DMS153 treated with DMSO at 0.1 percent for 48 hours (cell line): ENCODE data around the gene LUZP2.

Experiments
- DNase-seq: peaks from one replicate; lab custom pipeline; 2025; ENCODE audit not compliant: unreplicated experiment; lab: John Stamatoyannopoulos, UW

Gene LUZP2

DNA sequence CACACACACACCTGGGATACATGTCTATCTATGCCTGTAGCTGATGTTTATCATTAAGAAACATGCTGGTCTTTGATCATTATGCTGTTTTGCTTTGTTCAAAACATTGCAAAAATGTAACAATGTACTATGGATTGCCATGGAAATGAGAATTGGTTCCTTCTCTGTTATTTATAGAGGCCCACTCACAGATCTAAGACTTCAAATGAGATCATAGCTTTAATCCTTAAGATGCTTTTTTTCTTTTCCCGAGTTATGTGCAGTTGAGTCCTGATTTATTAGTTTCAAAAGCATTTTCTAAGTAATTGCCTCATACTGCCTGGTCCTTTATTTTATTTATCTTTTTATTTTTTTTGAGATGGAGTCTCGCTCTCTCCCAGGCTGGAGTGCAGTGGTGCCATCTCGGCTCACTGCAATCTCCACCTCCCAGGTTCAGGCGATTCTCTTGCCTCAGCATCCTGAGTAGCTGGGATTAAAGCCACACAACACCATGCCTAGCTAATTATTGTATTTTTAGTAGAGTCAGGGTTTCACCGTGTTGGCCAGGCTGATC lies 131.4 kb downstream of the LUZP2 start:
- DNase-seq = no peak

- DNase-seq = no peak
Measured at GRCh38 chr11:24634606-24635160, 137.8 kb downstream of the LUZP2 start.

GRCh38 chr11:24635588-24636290 lies 138.9 kb downstream of the LUZP2 start:
- no peak for DNase-seq

DNA sequence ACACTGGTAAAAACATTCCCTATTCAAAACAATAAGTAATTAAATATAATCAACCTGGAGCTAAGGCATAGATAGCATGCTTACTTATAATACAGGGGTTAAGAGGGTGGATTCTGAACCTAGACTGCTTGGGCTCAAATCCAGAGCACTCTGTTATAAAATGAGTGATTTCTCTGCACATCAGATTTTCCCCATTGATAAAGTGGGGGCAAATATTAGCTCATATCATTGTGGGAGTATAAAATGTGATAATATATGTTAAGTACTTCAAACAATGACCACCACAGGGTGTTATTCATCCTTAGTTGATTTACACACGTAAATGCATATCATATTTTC lies 139.4 kb downstream of the LUZP2 start:
- no peak for DNase-seq

- DNase-seq = no peak
Measured at GRCh38 chr11:24637520-24637919, 140.7 kb downstream of the LUZP2 start.

GRCh38 chr11:24642648-24643047 lies 145.8 kb downstream of the LUZP2 start:
- DNase-seq = no peak

- no peak for DNase-seq
Measured at GRCh38 chr11:24645563-24645962, 148.7 kb downstream of the LUZP2 start.

DNA sequence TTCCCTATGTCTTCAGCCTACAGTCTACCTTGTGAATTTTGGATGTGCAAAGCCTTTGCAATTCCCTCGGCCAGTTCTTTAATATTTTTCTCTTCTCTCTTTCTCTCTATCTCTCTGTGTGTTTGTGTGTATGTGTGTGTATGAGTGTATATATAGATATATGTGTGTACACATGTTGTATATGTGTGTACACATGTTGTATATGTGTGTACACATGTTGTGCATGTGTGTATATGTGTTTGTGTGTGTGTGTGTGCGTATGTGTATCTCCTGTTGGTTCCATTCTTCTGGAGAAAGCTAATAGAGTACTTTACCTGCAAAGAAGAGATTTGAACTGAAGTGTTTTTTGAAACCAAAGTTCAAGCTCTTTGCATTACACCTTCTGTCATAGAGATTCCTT lies 155.0 kb downstream of the LUZP2 start:
- DNase-seq = no peak

DNA sequence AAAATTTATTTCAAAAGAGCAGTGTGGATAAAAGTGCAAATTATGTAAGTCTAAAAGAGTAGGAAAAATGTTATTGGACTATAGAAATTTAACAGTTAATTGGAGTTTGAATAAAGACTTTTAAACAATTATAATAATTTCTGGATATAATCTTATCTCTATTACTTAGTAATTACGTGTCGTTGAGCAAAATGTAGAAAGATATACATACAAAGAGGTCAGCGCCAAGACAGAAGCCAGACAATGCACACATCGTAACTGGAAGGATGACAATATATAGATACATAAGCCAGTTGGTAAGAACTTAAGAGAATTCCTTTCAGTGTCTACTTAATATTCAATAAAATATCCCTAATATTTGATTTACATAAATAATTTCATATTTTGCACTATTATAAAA lies 157.0 kb downstream of the LUZP2 start:
- DNase-seq = no peak

GRCh38 chr11:24661331-24661730 lies 164.5 kb downstream of the LUZP2 start:
- DNase-seq = no peak

DNA sequence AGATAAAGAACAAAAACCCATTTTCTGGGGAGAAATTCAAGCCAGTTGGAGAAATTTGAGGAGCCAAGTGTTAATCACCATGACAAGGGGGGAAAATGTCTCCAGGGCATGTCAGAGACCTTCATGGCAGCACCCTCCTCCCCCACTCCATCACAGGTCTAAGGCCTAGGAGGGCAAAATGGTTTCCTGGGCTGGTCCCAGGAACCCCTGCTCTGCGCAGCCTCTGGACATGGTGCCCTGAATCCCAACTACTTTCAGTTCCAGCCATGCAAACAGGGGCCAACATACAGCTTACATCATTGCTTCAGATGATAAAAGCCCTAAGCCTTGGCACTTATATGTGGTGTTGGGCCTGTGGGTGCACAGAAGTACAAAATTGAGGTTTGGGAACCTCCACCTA lies 167.5 kb downstream of the LUZP2 start:
- DNase-seq = no peak

DNA sequence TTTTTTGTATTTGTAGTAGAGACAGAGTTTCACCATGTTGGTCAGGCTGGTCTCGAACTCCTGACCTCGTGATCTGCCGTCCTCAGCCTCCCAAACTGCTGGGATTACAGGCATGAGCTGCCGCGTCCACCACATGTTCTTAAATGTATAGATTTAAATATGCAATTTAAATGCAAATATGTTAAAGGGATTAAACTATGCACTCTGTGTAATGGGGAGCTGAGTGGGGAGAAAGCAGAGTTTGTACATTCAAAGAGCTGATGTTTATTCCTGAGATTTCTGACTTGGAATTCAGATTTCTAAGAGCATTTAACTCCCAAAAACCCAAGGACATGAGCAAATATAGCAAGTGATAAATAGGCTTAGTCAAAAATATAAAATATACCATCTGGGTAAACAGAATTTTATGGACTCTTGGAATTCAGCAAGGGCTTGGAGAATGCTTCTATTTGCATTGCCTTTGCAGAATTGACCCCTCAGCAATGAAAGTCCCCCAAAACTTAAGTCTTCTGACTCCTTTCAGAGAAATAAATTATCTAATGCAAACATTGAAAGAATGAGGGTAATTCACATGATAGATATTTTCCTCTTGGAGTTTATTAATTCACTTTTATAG lies 170.6 kb downstream of the LUZP2 start:
- no peak for DNase-seq

DNA sequence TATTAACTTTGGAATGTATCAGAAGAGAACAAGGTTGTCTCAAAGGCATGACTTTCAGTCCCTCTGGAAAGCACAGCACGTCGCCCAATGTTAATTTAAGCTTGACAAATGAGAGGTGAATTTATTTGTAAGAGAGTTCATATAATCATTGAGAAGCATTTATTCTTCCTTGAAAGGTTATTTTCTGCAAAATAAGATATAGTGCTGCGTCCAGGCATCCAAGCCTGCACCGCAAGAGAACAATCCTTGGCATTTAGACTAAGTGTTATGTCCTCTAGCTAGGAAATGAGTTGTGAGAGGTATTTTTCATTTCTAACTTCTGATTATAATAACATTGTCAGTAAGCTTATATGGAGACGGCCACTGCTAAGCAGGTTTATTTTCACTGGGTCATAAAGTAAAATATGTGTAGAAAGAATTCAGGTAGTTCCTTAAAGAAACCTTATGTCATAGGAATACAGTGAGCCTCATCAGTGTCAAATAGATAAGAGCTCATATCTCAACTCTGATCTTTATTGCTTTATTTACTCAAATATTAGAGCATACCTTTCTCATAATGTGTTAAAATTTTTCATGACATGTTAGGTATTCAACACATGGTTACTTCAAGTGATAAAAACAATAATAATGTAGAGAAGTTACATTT lies 182.0 kb downstream of the LUZP2 start:
- DNase-seq = no peak

DNA sequence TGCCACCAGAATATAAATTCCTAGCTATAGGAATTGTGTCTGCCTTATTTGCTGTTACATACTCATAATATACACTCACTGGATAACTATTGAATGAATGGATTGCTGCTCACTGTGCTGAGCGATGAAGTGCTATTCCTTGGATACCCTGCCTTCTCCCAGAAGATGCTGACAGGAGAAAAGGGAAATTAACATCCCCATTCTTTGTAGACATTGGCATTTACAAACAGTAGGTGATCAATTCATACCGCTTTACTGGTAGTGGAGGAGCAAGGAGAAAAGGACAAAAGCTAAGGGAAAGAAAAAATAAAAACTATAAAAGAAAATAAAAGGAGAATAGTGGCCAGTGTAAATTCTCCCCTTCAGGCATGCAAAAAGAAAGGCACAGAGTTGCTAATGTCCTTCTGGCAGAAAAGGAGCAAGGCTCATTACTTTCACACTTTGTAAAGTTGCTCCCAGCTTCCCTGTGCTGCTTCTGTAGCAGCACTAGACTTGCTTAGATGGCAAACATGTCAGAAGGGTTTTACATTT lies 183.0 kb downstream of the LUZP2 start:
- no peak for DNase-seq

GRCh38 chr11:24683583-24683982 lies 186.7 kb downstream of the LUZP2 start:
- DNase-seq = no peak

DNA sequence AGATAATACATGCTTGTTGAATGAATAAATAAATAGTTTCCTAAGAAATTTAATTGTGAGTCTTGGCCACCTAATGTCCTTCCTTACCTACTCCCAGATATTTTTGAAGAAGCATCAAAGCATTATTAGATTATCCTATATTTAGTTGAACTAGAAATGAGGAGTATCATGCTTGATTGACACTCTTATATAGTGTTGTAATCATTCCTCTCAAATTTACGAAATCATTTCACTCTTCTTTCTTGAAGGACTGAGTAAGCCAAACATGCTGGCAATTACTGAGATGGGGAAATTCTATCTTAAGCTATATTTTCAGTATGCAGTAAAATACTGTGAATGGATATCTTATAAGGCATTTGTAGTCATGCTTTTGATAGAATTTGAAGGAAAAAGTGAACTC lies 189.0 kb downstream of the LUZP2 start:
- no peak for DNase-seq

- no peak for DNase-seq
Measured at GRCh38 chr11:24687531-24688147, 190.8 kb downstream of the LUZP2 start.

- no peak for DNase-seq
Measured at GRCh38 chr11:24688981-24689380, 192.1 kb downstream of the LUZP2 start.

GRCh38 chr11:24697522-24698111 lies 200.8 kb downstream of the LUZP2 start:
- no peak for DNase-seq

- no peak for DNase-seq
Measured at GRCh38 chr11:24704716-24705115, 207.9 kb downstream of the LUZP2 start.

GRCh38 chr11:24705474-24705873 lies 208.6 kb downstream of the LUZP2 start:
- no peak for DNase-seq
